Stomach (tissue), 9 donors: ENCODE results near the gene PCDHGC5. TPM values are rescaled to one million over a fixed set of nuclear protein-coding genes. Genes with fewer than 3 reads are reported as not detected.

Experiments
- DNase-seq, 2 donors: peaks; one replicate each; pipeline versions ENCODE4 v3.0.0 to v3.0.0-alpha.2; 2013 to 2019
- H3K27ac ChIP-seq, 5 donors: fragments of 200-600 bp in 4 of 5; sonication (generic) in 4 of 5; one replicate each; pipeline ENCODE4 v1.5.1; 2013 to 2019; ENCODE audit warnings: mild to moderate bottlenecking in 1 of 5, moderate library complexity in 1 of 5
- H3K27me3 ChIP-seq, 3 donors: fragments of 200-600 bp; sonication (generic); one replicate each; pipeline ENCODE4 v1.5.1; 2017 to 2019; ENCODE audit warnings: mixed run types in 1 of 3
- H3K36me3 ChIP-seq, 4 donors: fragments of 200-600 bp; sonication (generic); 1 replicate in 3 of 4; 2 replicates in 1 of 4; pipeline ENCODE4 v1.5.1; 2016 to 2019
- H3K4me1 ChIP-seq, 4 donors: fragments of 200-600 bp; sonication (generic); one replicate each; pipeline ENCODE4 v1.5.1; 2016 to 2019
- H3K4me3 ChIP-seq, 4 donors: fragments of 200-600 bp; sonication (generic) in 3 of 4; one replicate each; pipeline ENCODE4 v1.5.1; 2016 to 2019; ENCODE audit warnings: mild to moderate bottlenecking in 1 of 4
- H3K9me3 ChIP-seq, 4 donors: fragments of 200-600 bp; sonication (generic); one replicate each; pipeline ENCODE4 v1.5.1; 2016 to 2019
- EP300 ChIP-seq: sonication (generic); formaldehyde crosslinking; IDR thresholded peaks from one replicate; pipeline ENCODE4 v1.6.1; 2017; ENCODE audit warnings: antibody characterized with exemption
- POLR2A ChIP-seq, 4 donors: fragments of 450-650 bp; IDR thresholded peaks; one replicate each; pipeline ENCODE4 v1.6.1; 2016; ENCODE audit warnings: antibody characterized with exemption in 4 of 4, control low read depth in 2 of 4, mild to moderate bottlenecking in 1 of 4, moderate library complexity in 1 of 4
- POLR2AphosphoS5 ChIP-seq, 3 donors: sonication (generic); formaldehyde crosslinking; IDR thresholded peaks; one replicate each; pipeline ENCODE4 v1.6.1; 2016; ENCODE audit warnings: antibody characterized with exemption in 3 of 3
- WGBS, 5 donors: extraction: QIAGEN DNeasy Blood & Tissue Kit in 3 of 5; methylation state at CpG; one replicate each; pipeline versions ENCODE4 v1.1.5 to v1.1.7; 2013 to 2018; 5-methylcytosine and 5-hydroxymethylcytosine counted together
- intact Hi-C: fragments of 100-400 bp; cut with DNase I; formaldehyde crosslinking; loops from one replicate; pipeline ENCODE4 v1.15.1; 2023; ENCODE audit warnings: low total_unique reads
- polyA plus RNA-seq, 3 donors: library from polyadenylated mRNA; stranded (reverse); fragments of 200-250 nt; gene quantifications; one replicate each; pipeline ENCODE4 v1.2.3, GENCODE V29; 2013
- total RNA-seq, 5 donors: library from RNA; depleted of rRNA; stranded (reverse); fragments of >200 nt; gene quantifications; one replicate each; pipeline versions ENCODE4 v1.1.0 to v1.2.3, GENCODE V29; 2014 to 2016
- TF ChIP-seq, protein P1 (sequence below), 7 experiments: fragments of 450-650 bp in 4 of 7; fragments of 200-600 bp in 3 of 7; sonication (generic) in 3 of 7; IDR thresholded peaks; one replicate each; pipeline ENCODE4 v1.5.1; 2016 to 2019; ENCODE audit warnings: antibody characterized with exemption in 7 of 7, control low read depth in 2 of 7, mild to moderate bottlenecking in 1 of 7
- donor health status: healthy with polysubstance abuse.
- donor health status: Bipolar disorder and iron deficiency.
- donor health status: healthy.

PCDHGC5 gene
- total and polyA plus RNA-seq, 8 donors: 0.08 to 3.5 (median 2.0) TPM; not detected in 3

DNA sequence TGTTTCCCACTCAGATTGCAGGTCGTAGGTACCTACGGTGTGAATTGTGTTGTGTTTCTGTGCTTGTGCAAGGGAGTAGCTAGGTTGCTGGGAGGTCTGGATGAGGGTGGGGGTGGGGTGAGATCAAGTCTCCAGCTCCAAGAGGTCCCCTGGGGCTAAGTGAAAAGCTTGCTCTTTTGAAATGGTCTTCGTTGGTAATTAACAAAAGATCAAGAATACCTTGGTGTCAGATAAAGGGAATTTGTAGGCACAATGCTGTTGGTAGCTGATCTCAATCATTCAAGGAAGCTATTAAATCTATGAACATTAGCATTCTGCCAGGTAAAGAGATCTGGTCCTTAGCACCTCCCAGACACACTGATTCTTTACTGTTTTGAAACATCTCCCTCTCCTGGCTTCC, 5.0 kb upstream of the PCDHGC5 start:
- no peak for DNase-seq
- TF ChIP-seq EP300: no peak
- TF ChIP-seq, protein P1, sequence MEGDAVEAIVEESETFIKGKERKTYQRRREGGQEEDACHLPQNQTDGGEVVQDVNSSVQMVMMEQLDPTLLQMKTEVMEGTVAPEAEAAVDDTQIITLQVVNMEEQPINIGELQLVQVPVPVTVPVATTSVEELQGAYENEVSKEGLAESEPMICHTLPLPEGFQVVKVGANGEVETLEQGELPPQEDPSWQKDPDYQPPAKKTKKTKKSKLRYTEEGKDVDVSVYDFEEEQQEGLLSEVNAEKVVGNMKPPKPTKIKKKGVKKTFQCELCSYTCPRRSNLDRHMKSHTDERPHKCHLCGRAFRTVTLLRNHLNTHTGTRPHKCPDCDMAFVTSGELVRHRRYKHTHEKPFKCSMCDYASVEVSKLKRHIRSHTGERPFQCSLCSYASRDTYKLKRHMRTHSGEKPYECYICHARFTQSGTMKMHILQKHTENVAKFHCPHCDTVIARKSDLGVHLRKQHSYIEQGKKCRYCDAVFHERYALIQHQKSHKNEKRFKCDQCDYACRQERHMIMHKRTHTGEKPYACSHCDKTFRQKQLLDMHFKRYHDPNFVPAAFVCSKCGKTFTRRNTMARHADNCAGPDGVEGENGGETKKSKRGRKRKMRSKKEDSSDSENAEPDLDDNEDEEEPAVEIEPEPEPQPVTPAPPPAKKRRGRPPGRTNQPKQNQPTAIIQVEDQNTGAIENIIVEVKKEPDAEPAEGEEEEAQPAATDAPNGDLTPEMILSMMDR (IDR thresholded peaks at IDR 0.05): no peak
- no peak for TF ChIP-seq POLR2AphosphoS5 (IDR thresholded peaks at IDR 0.05)
- TF ChIP-seq POLR2A (IDR thresholded peaks at IDR 0.05): no peak
- Histone ChIP-seq H3K4me1 (peaks cover 18 to 60% (median 41%) of the 10 kb centered on the region in 4 donors), H3K27ac (no peak overlapping the region), H3K27me3 (peaks cover 0 to 61% (median 16%) of the 10 kb centered on the region in 3 donors), H3K4me3 (peak overlapping the region in 1 of 4 donors; percentile 46), H3K36me3 (peaks cover 0 to 22% (median 0%) of the 10 kb centered on the region in 4 donors), H3K9me3 (peaks cover 0 to 11% (median 0%) of the 10 kb centered on the region in 4 donors)
- WGBS, 5 donors: 35 to 56% (median 51%) methylated on average over 3 of the region's 3 CpGs
- intact Hi-C loops: no loop called here

DNA sequence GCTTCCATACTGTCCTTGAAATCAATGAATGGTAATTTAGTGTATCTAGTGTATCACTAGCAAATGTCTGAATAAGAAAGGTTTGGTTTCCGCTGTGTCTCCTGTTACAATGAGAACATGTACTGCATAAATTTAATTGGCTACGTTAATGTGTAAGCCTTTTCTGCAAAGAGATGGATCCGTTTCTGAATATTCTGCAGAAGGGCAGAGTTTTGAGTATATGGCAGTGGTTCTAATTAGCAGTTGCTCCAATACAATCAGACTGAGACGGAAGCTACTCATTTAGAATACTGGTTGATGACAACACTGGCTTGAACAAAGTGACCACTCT, 4.6 kb upstream of the PCDHGC5 start:
- Histone ChIP-seq H3K36me3 (peaks cover 0 to 26% (median 0%) of the 10 kb centered on the region in 4 donors), H3K27ac (no peak overlapping the region), H3K27me3 (peaks cover 0 to 62% (median 16%) of the 10 kb centered on the region in 3 donors), H3K4me1 (peaks cover 18 to 59% (median 40%) of the 10 kb centered on the region in 4 donors), H3K4me3 (peak overlapping the region; percentile 39 to 46 (median 41)), H3K9me3 (peaks cover 0 to 11% (median 0%) of the 10 kb centered on the region in 4 donors)
- no peak for DNase-seq
- intact Hi-C loops: no loop called here
- TF ChIP-seq, protein P1 (IDR thresholded peaks at IDR 0.05): no peak
- no peak for TF ChIP-seq POLR2AphosphoS5 (IDR thresholded peaks at IDR 0.05)
- TF ChIP-seq EP300: no peak
- TF ChIP-seq POLR2A (IDR thresholded peaks at IDR 0.05): no peak
- 16 to 25% (median 20%) methylated on average over 4 of the region's 4 CpGs for WGBS, 5 donors

DNA sequence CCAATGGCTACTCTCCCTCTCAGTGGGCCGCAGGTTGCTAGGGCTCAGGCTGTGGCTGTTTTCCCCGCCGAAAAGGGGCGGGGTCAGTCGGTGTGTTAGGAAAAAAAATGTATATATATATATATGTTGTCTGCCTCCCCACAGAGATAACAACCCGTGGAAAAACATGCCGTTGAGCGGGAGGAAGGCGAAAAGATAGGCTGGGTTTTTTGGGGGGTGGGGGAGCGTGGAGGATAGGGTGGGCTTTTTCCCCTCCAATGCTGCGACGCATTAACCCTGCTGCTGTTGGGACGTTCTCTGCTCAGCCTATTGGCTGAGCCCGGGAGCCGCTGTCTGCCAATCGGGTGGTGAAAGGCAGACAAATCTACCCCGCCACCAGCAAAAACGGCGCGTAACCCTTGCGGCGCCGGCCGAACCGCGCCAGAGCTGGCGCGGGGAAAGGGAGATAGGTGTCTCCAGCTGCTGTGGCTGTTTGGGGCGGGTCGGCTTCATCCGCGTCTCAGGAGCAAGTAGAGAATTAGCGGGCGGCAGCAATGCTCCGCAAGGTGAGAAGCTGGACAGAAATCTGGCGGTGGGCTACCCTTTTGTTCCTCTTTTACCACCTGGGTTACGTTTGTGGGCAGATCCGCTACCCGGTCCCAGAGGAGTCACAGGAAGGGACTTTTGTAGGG, 4.1 kb upstream of the PCDHGC5 start, which contains the start of gene PCDHGC4:
Gene PCDHGC4 (plus strand): TSS at position 390 of the 671 bp plus-strand sequence. CDS start 144 bp downstream, at position 534.
- intact Hi-C loops: no loop called here
- WGBS, 5 donors: 1 to 10% (median 7%) methylated on average over 29 to 39 of the region's 39 CpGs
- H3K36me3 ChIP-seq: peaks cover 0 to 31% (median 0%) of the 10 kb centered on the region in 4 donors
- H3K9me3 ChIP-seq: peaks cover 0 to 11% (median 0%) of the 10 kb centered on the region in 4 donors
- peaks cover 0 to 65% (median 16%) of the 10 kb centered on the region in 3 donors for H3K27me3 ChIP-seq
- peak within 1 kb of the TSS in 1 of 5 donors; percentile 13 for H3K27ac ChIP-seq
- peak in 1 of 2 donors; percentile 72 for DNase-seq
- no peak for TF ChIP-seq EP300
- TF ChIP-seq, protein P1 (IDR thresholded peaks at IDR 0.05): no peak
- H3K4me1 ChIP-seq: peaks cover 18 to 54% (median 35%) of the 10 kb centered on the region in 4 donors
- H3K4me3 ChIP-seq: peak within 1 kb of the TSS; percentile 39 to 46 (median 41)

DNA sequence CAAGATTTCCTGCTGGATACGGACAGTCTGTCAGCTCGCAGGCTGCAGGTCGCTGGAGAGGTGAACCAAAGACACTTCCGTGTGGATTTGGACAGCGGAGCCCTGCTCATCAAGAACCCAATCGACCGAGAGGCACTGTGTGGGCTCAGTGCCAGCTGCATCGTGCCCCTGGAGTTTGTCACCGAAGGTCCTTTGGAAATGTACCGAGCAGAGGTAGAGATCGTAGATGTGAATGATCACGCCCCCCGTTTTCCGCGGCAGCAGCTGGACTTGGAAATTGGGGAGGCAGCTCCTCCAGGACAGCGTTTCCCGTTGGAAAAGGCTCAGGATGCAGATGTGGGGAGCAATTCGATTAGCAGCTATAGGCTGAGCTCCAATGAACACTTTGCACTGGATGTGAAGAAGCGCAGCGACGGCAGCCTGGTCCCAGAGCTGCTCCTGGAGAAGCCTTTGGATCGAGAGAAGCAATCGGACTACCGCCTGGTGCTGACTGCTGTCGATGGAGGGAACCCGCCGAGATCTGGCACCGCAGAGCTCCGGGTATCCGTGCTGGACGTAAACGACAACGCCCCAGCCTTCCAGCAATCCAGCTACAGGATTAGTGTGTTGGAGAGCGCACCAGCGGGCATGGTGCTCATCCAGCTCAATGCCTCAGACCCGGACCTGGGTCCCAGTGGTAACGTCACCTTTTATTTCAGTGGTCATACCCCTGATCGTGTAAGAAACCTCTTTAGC, 3.4 kb upstream of the PCDHGC5 start:
- 32 to 55% (median 36%) methylated on average over 36 to 38 of the region's 38 CpGs for WGBS, 5 donors

More for the DNA sequence above, 3.4 kb upstream of the PCDHGC5 start:
- H3K4me1 ChIP-seq: peaks cover 18 to 49% (median 29%) of the 10 kb centered on the region in 4 donors
- H3K36me3 ChIP-seq: peaks cover 0 to 38% (median 0%) of the 10 kb centered on the region in 4 donors
- DNase-seq: no peak
- peaks cover 0 to 11% (median 0%) of the 10 kb centered on the region in 4 donors for H3K9me3 ChIP-seq
- H3K4me3 ChIP-seq: peak overlapping the region; percentile 39 to 46 (median 41)
- peaks cover 0 to 72% (median 21%) of the 10 kb centered on the region in 3 donors for H3K27me3 ChIP-seq
- intact Hi-C loops: no loop called here
- H3K27ac ChIP-seq: peak overlapping the region in 1 of 5 donors; percentile 13
- TF ChIP-seq, protein P1 (IDR thresholded peaks at IDR 0.05): no peak
- no peak for TF ChIP-seq EP300
- no peak for TF ChIP-seq POLR2AphosphoS5 (IDR thresholded peaks at IDR 0.05)
- TF ChIP-seq POLR2A (IDR thresholded peaks at IDR 0.05): no peak
